PFSK-1 (cell line): Measurements from ENCODE around the gene CFAP73.

Source experiments
- FOXP2 ChIP-seq: optimal IDR thresholded peaks from 2 replicates; pipeline ENCODE3; 2011; ENCODE audit warnings: borderline replicate concordance, control low read depth, inconsistent platforms; ENCODE audit not compliant: insufficient read depth; ENCODE audit errors: extremely low read length, extremely low read depth
- POLR2AphosphoS5 ChIP-seq: IDR thresholded peaks from 2 replicates; pipeline ENCODE4 v1.6.1; 2012; ENCODE audit warnings: low read depth, mild to moderate bottlenecking, control low read depth, low read length, moderate library complexity
- SIN3A ChIP-seq: IDR thresholded peaks from 2 replicates; pipeline ENCODE4 v1.6.1; 2012; ENCODE audit warnings: mild to moderate bottlenecking, low read length, moderate library complexity, borderline replicate concordance; ENCODE audit not compliant: insufficient read depth
- TAF1 ChIP-seq: IDR thresholded peaks from 2 replicates; pipeline ENCODE4 v1.6.1; 2012; ENCODE audit warnings: low read length, control low read depth, borderline replicate concordance; ENCODE audit not compliant: insufficient read depth

- TF ChIP-seq POLR2AphosphoS5 (no peak), SIN3A (no peak), TAF1 (no peak), FOXP2 (no peak)
These were observed 3.6 kb downstream of the CFAP73 start for GRCh38 chr12:113152835-113153814.
